ENCODE results near the gene GRK6. TPM values are rescaled to one million over a fixed set of nuclear protein-coding genes. Genes with fewer than 3 reads are reported as not detected.

GRK6 gene
- total and polyA plus RNA-seq, 2 of the 4 experiments (the other 2 are of a cell fraction) = 25.3 to 30.1 TPM

DNA sequence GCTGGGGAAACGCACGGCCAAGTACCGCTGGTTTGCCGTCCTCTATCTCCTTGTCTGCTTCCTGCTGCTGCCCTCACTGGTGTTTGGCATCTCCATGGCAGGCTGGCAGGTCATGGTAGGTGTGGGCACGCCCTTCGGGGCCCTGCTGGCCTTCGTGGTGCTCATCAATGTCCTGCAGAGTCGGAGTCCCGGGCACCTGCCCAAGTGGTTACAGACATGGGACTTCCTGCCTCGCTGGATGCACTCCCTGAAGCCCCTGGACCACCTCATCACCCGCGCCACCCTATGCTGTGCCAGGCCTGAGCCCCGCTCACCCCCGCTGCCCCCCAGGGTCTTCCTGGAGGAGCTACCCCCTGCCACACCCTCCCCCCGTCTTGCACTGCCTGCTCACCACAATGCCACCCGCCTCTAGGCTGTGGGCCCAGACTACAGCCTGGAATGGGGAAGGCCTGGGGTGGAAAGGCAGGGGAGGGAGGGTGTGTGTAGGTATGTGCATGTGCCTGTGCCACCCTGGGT, 28.5 kb upstream of the GRK6 start:
- DNase-seq (no peak), ATAC-seq (ENCODE audit: low read depth) (no peak)
- Histone ChIP-seq H2BK15ac (ENCODE audit: low read depth, low read length) (no peak overlapping the region), H4K8ac (ENCODE audit: low read depth in 2 of 2, low read length in 2 of 2) (no peak overlapping the region), H3K4ac (ENCODE audit: low read depth, low read length) (no peak overlapping the region), H2BK120ac (ENCODE audit: low read depth, low read length) (no peak overlapping the region), H3K4me2 (ENCODE audit: low read depth, low read length) (no peak overlapping the region), H3K18ac (ENCODE audit: low read depth, low read length) (no peak overlapping the region), H2BK20ac (ENCODE audit: low read depth, low read length) (no peak overlapping the region), H2AK5ac (ENCODE audit: low read depth, low read length) (no peak overlapping the region), H3K14ac (replicated peaks; ENCODE audit: low read depth, low read length) (no peak overlapping the region), H4K20me1 (ENCODE audit: insufficient read depth, low read length) (no peaks in the 10 kb centered on the region), H3K4me3 (ENCODE audit: insufficient read depth, low read depth, low read length) (no peak overlapping the region), H3K27me3 (ENCODE audit: control insufficient read depth, insufficient read depth, low read length) (peaks cover 82% of the 10 kb centered on the region), H3K9ac (ENCODE audit: low read depth, low read length) (no peak overlapping the region), H4K91ac (ENCODE audit: insufficient read depth, low read depth, low read length) (no peak overlapping the region), H3K56ac (ENCODE audit: extremely low read depth, insufficient read depth, low read length) (no peak overlapping the region), H2AK9ac (replicated peaks; ENCODE audit: low read depth, low read length, poor library complexity) (peak overlapping the region; percentile 5), H3K79me1 (ENCODE audit: low read depth in 1 of 2, low read length in 2 of 2) (no peaks in the 10 kb centered on the region), H3K27ac (ENCODE audit: insufficient read depth, low read length) (no peak overlapping the region), H2AFZ (replicated peaks; ENCODE audit: low read length, poor library complexity) (no peak overlapping the region), H4K5ac (ENCODE audit: low read depth, low read length) (no peak overlapping the region), H3K9me3 (ENCODE audit: control insufficient read depth, insufficient read depth, low read length) (peaks cover 2% of the 10 kb centered on the region; the same call in 1 of the 2 replicates), H3K36me3 (ENCODE audit: control insufficient read depth, insufficient read depth, low read length) (no peaks in the 10 kb centered on the region), H3K9me1 (ENCODE audit: insufficient read depth, low read length) (no peaks in the 10 kb centered on the region), H2BK5ac (ENCODE audit: low read depth, low read length, poor library complexity, severe bottlenecking) (no peak overlapping the region), H3K4me1 (ENCODE audit: control insufficient read depth, insufficient read depth, low read length) (no peaks in the 10 kb centered on the region; the same call in 1 of the 2 replicates), H3K23ac (ENCODE audit: low read depth, low read length) (no peak overlapping the region)
- TF ChIP-seq RFX5 (IDR thresholded peaks at IDR 0.05; ENCODE audit: low read depth, low read length) = no peak
- TF ChIP-seq MXI1 (IDR thresholded peaks at IDR 0.05; ENCODE audit: borderline replicate concordance, low read depth, low read length) = no peak
- no peak for TF ChIP-seq SMC3 (IDR thresholded peaks at IDR 0.05; ENCODE audit: low read depth, low read length)
- TF ChIP-seq MAFK (IDR thresholded peaks at IDR 0.05; ENCODE audit: low read depth, low read length) = no peak
- no peak for TF ChIP-seq FOS (IDR thresholded peaks at IDR 0.05; ENCODE audit: low read depth, low read length)
- no peak for TF ChIP-seq CEBPB (IDR thresholded peaks at IDR 0.05; ENCODE audit: low read depth, low read length)
- TF ChIP-seq USF2 (IDR thresholded peaks at IDR 0.05; ENCODE audit: low read depth, low read length) = no peak
- TF ChIP-seq NFE2L2 (IDR thresholded peaks at IDR 0.05; ENCODE audit: low read depth, low read length) = no peak
- no peak for TF ChIP-seq RAD21 (IDR thresholded peaks at IDR 0.05; ENCODE audit: low read length)
- TF ChIP-seq, protein P1, sequence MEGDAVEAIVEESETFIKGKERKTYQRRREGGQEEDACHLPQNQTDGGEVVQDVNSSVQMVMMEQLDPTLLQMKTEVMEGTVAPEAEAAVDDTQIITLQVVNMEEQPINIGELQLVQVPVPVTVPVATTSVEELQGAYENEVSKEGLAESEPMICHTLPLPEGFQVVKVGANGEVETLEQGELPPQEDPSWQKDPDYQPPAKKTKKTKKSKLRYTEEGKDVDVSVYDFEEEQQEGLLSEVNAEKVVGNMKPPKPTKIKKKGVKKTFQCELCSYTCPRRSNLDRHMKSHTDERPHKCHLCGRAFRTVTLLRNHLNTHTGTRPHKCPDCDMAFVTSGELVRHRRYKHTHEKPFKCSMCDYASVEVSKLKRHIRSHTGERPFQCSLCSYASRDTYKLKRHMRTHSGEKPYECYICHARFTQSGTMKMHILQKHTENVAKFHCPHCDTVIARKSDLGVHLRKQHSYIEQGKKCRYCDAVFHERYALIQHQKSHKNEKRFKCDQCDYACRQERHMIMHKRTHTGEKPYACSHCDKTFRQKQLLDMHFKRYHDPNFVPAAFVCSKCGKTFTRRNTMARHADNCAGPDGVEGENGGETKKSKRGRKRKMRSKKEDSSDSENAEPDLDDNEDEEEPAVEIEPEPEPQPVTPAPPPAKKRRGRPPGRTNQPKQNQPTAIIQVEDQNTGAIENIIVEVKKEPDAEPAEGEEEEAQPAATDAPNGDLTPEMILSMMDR (conservative IDR thresholded peaks at IDR 0.05; ENCODE audit: low read depth, low read length) = no peak
- TF ChIP-seq POLR2A (IDR thresholded peaks at IDR 0.05; ENCODE audit: low read depth, low read length) = no peak
- TF ChIP-seq CHD1 (IDR thresholded peaks at IDR 0.05; ENCODE audit: low read depth, low read length) = no peak
- TF ChIP-seq RCOR1 (IDR thresholded peaks at IDR 0.05; ENCODE audit: insufficient replicate concordance, low read length) = no peak
- TF ChIP-seq, protein P2, sequence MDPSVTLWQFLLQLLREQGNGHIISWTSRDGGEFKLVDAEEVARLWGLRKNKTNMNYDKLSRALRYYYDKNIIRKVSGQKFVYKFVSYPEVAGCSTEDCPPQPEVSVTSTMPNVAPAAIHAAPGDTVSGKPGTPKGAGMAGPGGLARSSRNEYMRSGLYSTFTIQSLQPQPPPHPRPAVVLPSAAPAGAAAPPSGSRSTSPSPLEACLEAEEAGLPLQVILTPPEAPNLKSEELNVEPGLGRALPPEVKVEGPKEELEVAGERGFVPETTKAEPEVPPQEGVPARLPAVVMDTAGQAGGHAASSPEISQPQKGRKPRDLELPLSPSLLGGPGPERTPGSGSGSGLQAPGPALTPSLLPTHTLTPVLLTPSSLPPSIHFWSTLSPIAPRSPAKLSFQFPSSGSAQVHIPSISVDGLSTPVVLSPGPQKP (IDR thresholded peaks at IDR 0.05; ENCODE audit: borderline replicate concordance, low read depth, low read length) = no peak
- no peak for TF ChIP-seq BHLHE40 (IDR thresholded peaks at IDR 0.05; ENCODE audit: low read depth, low read length)
- no peak for TF ChIP-seq MAZ (IDR thresholded peaks at IDR 0.05; ENCODE audit: borderline replicate concordance, low read depth, low read length)
- POLR2A ChIA-PET (ENCODE audit: unreplicated experiment) = no interaction called here
- in situ Hi-C loops (cut with MboI; ENCODE audit: low sequenced_read_pairs) = no loop called here
- intact Hi-C loops (cut with micrococcal nuclease) = no loop called here
- CTCF ChIA-PET = no interaction called here
- BruUV-seq (replicated peaks) = no TSS peak
- 79% methylated on average over 9 of the region's 16 CpGs; no CpG with 5 or more reads in 1 of the 2 experiments for WGBS, 2 experiments (ENCODE audit: extremely low coverage in 2 of 2, insufficient read length in 1 of 2)
- dilution Hi-C loops (cut with HindIII; ENCODE audit: low sequenced_read_pairs, unreplicated experiment) = no loop called here
